LNCAP (cell line): Measurements from ENCODE around the gene SLC9A9.

Source experiments
- TF ChIP-seq, protein P1 (sequence below): fragments of 450-650 bp; IDR thresholded peaks from 2 replicates; pipeline ENCODE4 v1.5.1; 2017; ENCODE audit warnings: mild to moderate bottlenecking

Gene SLC9A9

GRCh38 chr3:143884861-143885260 lies 36.6 kb upstream of the SLC9A9 start:
- TF ChIP-seq, protein P1, sequence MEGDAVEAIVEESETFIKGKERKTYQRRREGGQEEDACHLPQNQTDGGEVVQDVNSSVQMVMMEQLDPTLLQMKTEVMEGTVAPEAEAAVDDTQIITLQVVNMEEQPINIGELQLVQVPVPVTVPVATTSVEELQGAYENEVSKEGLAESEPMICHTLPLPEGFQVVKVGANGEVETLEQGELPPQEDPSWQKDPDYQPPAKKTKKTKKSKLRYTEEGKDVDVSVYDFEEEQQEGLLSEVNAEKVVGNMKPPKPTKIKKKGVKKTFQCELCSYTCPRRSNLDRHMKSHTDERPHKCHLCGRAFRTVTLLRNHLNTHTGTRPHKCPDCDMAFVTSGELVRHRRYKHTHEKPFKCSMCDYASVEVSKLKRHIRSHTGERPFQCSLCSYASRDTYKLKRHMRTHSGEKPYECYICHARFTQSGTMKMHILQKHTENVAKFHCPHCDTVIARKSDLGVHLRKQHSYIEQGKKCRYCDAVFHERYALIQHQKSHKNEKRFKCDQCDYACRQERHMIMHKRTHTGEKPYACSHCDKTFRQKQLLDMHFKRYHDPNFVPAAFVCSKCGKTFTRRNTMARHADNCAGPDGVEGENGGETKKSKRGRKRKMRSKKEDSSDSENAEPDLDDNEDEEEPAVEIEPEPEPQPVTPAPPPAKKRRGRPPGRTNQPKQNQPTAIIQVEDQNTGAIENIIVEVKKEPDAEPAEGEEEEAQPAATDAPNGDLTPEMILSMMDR: no peak

DNA sequence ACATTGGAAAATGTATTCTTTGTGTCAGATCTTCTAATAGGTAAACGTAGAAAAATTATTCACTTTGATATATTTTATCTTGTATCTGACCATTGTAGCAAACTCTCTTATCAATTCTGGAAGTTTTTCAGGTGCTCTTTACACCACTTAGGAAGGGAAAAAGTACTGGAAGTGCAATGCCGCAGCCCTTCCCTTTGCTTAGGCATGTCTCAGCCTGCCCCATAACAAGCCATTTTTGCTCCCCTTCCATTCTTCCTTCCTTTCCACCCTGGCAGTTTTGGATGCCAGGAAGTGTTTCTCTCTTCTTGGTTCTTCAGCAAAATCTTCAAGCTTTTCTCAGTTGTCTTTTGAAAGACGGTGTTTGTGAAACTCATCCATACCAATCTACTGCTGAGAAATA lies 34.9 kb upstream of the SLC9A9 start:
- TF ChIP-seq, protein P1: no peak

DNA sequence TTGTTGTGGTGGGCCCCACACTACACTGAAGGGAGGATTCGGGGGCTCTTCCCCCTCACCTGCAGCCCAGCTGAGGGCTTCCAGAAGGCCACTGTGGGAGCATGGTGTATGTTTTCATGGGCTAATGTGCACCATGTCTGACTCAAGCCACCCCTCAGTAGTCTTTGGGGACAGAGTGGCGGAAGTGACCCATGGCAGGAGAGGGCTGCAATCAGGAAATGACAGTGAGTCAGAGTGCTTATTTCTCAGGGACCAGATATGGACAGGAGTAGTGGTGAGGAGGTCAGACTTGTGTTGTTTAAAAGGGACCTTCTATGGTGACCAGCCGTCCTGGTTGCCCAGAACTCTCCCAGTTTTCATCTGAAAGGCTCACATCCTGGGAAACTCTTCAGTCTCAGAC lies 32.8 kb upstream of the SLC9A9 start:
- TF ChIP-seq, protein P1: no peak

DNA sequence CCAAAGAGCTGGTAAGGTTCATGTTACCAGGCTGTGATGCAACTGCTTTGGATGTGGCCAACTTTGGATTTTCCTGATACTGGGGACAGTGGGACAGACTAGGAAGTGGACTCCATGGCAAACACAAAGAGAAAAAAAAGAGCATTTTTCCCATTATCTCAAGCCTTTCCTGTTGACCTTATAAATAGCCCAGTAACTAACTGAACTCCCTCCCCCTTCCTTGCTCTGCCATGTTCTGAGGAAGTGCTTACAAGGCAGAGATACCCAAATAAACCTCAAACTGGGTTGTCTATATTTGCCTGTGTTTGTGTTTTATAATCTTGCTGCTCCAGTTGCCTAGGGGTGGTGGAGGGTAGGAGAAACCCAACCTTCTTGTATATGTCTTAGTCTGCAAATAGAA lies 27.3 kb upstream of the SLC9A9 start:
- TF ChIP-seq, protein P1: no peak

DNA sequence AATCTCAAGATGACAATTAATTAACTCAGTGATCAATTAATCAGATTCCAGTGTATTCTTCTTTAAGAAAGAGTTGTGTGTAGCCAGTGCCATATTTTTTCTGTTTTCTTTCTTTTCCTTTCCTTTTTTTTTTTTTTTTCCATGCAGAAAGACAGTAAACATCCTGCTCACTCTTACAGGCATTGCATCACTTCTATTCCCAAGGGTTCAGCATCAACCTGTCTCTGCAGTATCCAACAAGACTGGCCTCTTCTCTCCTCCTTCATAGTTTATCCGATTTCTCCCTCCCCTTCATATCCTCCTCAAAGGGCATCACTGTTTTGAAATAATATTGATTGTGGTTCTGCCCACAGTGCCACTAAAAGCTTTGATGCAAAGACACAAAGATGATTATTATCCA lies 17.0 kb upstream of the SLC9A9 start:
- TF ChIP-seq, protein P1: no peak

DNA sequence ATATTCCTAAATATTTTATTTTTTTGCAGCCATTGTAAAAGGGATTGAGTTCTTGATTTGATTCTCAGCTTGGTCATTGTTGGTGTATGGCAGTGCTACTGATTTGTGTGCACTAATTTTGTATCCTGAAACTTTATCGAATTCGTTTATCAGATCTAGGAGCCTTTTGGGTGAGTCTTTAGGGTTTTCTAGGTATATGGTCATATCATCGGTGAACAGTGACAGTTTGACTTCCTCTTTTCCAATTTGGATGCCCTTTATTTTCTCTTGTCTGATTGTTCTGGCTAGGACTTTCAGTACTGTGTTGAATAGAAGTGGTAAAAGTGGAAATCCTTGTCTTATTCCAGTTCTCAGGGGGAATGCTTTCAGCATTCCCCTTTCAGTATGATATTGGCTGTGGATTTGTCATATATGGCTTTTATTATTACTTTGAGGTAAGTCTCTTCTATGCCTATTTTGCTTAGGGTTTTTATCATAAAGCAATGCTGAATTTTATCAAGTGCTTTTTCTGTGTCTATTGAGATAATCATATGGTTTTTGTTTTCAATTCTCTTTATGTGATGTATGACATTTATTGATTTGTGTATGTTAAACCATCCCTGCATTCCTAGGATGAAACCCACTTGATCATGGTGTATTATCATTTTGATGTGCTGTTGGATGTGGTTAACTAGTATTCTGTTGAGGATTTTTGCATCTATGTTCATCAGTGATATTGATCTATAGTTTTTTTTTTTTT lies 11.4 kb upstream of the SLC9A9 start:
- TF ChIP-seq, protein P1: no peak

GRCh38 chr3:143856252-143856970 lies 8.1 kb upstream of the SLC9A9 start:
- TF ChIP-seq, protein P1: no peak
